ENCODE results near the gene OGFOD3.
"Not testable (repeated sequence)": the region's sequence is repeated elsewhere in the genome, so short reads cannot be mapped to it uniquely, and the experiment has no call there.

The OGFOD3 gene

DNA sequence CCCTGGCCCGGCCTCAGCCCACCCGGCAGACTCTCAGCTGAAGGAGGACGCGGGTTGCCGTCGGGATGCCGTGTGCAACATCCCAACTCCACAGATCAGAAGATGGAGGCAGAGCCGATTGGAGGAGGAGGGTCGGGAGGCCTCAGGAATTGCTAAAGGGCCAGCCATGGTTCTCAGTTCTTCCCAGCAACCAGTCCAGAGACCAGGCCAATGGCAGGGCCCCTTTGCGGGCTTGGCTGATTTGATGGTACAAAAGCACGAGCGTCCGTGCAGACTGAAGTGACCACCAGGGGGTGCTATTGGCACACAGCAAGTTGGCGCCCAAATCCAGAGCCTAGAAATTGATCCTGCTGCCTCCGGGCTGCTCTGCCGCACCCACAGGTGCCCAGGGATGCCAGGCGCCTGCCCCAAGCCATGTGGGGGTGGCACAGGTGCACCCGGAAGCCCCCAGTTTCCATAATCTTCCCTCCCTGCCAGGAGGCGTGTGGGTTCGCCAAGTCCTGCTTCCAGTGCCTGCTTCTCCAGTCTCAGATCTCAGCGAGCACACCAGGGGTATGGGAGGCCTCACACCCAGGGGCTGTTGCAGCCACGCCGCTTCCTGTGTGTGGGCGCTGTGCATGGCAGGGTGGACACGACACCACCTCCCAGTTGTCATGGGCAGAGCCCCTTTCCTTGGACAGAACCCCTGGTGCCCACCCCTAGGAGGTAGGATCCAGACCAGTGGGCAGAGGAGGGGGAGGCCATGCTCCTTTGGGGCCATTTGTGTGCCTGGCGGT lies 66.5 kb downstream of the OGFOD3 start:
- DNase-seq (ENCODE audit: low read depth): peak; percentile 68

GRCh38 chr17:82351254-82351712 lies 67.1 kb downstream of the OGFOD3 start:
- no peak for DNase-seq (ENCODE audit: low read depth)

DNA sequence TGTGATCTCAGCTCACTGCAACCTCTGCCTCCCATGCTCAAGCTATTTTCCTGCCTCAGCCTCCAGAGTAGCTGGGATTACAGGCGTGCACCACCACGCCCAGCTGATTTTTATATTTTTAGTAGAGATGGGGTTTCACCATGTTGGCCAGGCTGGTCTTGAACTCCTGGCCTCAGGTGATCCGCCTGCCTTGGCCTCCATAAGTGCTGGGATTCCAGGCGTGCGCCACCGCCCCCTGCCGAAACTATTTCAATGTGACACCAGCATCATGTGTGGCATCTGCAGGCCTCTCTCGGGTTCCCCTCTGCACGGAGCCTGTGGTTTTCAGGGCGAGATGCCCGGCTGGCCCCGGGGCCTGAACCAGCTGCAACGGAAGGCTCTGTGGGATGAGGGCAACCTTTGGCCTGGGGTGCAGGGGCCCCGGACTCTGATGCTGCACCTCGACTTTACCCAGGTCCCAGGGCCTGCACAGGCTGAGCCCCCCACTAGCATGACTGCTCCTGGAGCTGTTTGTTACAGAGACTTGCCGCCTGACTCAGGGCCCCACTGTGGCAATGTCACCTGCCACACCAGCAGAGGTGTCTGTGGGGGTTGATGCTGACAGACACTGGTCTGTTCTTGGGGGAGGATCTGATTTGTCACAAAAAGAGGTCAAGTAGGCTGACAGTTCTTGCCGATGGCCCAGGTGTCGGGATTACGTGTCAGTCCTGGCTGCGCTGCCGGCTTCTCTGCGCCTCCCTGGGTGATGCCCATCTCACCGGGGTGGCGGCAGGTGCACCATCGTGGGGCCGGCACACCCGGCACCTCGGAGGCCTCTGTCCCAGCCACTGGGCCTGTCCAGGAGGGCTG lies 68.0 kb downstream of the OGFOD3 start:
- DNase-seq (ENCODE audit: low read depth): no peak

GRCh38 chr17:82349287-82349701 lies 69.1 kb downstream of the OGFOD3 start:
- DNase-seq (ENCODE audit: low read depth): no peak

DNA sequence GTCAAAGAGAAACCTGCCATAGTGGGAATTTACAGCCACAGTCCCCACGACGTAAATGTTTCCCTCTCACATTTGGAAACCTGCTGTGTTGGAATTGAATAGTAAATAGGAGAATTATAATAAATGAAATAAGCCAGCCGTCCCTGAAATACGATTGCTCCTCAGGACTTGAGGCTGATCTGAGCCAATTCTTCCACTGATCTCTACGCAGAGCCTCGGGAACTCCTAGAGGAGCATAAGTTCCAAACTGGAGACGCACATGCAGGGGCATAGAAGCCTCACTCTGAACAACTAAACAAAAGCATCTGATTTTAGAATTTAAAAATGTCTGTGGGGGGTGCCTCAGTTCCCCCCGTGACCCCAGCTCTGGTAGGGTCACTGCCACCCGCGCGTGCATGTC lies 69.5 kb downstream of the OGFOD3 start:
- no peak for DNase-seq (ENCODE audit: low read depth)

DNA sequence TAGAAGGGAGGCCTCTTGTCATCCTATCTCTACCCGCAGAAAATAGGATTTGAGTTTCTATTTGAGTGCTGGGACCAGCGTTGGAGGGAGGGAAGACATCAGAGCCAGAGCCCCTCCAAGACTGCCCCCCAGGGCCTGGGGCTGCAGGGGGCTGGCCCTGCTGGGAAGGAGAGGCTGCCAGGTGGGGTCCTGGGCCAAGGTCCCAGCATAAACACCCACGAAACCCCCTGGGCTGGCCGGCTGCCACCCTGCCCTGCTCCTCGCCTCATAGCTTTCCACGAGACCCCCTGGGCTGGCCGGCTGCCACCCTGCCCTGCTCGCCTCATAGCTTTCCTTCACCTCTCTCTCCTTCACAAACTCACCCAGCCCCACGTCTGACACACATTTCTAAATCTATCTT lies 70.0 kb downstream of the OGFOD3 start:
- no peak for DNase-seq (ENCODE audit: low read depth)

DNA sequence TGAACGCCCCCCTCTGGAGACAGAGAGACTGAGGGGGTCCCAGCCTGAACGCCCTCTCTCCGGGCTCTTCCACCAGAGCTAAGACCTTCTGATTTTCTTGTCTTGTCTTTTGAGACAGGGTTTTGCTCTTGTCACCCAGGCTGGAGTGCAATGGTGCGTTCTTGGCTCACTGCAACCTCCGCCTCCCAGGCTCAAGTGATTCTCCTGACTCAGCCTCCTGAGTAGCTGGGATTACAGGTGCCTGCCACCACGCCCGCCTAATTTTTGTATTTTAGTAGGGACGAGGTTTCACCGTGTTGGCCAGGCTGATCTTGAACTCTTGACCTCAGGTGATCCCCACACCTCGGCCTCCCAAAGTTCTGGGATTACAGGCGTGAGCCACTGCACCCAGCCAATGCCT lies 70.4 kb downstream of the OGFOD3 start:
- not testable (repeated sequence) for DNase-seq (ENCODE audit: low read depth)

DNA sequence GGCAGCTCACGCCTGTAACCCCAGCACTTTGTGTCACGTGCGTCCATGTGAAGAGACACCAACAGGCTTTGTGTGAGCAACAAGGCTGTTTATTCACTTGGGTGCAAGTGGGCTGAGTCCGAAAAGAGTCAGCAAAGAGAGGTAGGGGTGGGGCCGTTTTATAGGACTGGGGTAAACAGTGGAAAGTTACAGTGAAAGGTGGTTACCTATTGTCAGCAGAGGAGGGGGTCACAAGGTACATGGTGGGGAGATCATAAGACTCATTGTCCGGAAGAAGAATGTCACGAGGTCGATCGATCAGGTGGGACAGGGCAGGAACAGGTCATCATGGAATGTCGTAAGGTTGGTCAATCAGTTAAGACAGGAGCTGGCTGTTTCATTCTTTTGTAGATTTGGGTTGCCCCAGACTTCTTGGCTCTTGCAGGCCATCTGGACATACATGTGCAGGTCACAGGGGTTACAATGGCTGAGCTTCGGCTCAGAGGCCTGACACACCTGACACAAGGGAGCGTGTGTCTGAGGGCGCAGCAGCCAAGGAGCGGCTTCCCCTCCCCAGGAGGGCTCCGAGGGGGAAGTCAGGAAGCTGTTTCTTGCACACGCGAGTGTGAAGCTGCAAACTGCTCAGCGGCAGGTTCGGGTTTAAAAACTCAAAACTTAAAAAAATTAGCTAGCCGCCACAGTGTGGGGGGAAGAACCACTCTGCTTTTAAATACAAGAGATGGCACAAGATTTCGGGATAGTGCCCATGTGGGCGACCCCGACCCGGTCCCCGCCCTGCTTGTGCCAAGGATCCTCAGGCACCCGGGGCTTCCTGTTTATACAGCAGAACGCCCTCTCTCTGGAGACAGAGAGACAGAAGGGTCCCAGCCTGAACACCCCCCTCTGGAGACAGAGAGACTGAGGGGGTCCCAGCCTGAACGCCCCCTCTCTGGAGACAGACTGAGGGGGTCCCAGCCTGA lies 71.8 kb downstream of the OGFOD3 start:
- no peak for DNase-seq (ENCODE audit: low read depth)

- DNase-seq (ENCODE audit: low read depth): no peak
Observed at GRCh38 chr17:82345151-82345976, 73.0 kb downstream of the OGFOD3 start.

DNA sequence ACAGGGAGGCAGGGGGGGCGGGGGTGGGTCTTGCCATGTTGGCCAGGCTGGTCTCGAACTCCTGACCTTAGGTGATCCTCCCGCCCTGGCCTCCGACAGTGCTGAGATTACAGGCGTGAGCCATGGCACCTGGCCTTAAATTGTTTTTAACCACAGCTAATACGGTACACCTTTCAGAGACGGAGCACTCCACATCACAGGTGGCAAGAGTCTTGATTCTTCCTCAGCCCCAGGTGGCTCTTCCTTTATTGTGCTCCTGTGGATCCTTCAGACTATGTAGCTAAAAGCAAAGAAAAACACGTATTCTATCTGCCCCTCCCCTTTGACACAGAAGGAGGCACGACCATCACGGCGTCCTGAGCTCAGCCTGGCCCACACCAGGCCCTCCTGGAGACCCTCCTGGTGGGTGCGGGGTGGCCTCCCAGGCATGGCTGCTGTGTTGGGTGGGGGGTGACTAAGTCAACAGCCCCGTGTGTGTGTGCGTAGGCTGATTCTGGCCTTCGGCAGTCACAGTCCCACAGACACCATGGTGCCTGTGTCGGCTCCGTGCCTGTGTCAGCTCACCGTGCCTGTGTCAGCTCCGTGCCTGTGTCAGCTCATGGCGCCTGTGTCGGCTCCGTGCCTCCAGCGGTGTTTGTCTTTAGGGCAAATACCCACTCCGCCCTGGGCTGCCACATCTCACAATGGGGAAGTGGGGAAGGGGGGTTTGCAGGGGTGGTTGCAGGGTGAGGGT lies 74.0 kb downstream of the OGFOD3 start:
- DNase-seq (ENCODE audit: low read depth): no peak

GRCh38 chr17:82343560-82343959 lies 74.8 kb downstream of the OGFOD3 start:
- no peak for DNase-seq (ENCODE audit: low read depth)

- no peak for DNase-seq (ENCODE audit: low read depth)
Observed at GRCh38 chr17:82342361-82343079, 75.9 kb downstream of the OGFOD3 start.

- no peak for DNase-seq (ENCODE audit: low read depth)
Observed at GRCh38 chr17:82339634-82340580, 78.5 kb downstream of the OGFOD3 start.
